Measurements from ENCODE around the gene CRELD2. TPM values are rescaled to one million over a fixed set of nuclear protein-coding genes. Genes with fewer than 3 reads are reported as not detected.

Gene CRELD2
- total RNA-seq, 2 experiments from 2014 or later = 32.6 to 34.8 TPM

DNA sequence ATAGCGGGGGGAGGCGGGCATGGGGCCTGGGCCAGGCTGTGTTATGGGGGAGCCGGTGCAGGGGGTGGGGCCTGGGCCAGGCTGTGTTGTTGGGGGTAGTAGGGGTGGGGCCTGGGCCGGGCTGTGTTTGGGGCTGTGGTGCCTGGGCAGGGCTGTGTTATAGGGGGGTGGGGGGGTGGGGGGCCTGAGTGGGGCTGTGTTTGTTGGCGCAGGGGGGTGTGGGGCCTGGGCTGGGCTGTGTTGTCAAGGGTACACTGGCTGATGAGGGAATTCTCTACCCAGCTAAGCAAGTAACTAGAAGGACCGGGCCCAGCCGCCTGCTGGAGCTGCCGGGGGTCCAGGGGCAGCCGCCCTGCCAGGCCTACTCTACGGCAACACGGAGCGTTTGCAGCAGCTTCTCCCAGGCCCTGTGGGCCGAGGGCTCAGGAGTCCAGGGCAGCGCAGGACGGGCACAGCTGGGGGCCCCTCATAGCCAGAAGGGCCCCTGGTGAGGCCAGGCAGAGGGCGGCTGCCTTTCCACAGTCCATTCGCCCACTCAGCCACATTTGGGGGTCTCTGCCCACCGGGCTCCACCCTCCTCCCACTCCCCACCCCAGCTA, 32.1 kb downstream of the CRELD2 start:
- peaks cover 6% of the 10 kb centered on the region for H3K4me1 Mint-ChIP-seq
- no peaks in the 10 kb centered on the region for H3K27me3 Mint-ChIP-seq
- no peak overlapping the region for H3K27ac Mint-ChIP-seq
- H3K4me3 Mint-ChIP-seq = no peak overlapping the region
- no peaks in the 10 kb centered on the region for H3K36me3 Mint-ChIP-seq
- no peak for DNase-seq
- H3K9me3 Mint-ChIP-seq = no peaks in the 10 kb centered on the region

DNA sequence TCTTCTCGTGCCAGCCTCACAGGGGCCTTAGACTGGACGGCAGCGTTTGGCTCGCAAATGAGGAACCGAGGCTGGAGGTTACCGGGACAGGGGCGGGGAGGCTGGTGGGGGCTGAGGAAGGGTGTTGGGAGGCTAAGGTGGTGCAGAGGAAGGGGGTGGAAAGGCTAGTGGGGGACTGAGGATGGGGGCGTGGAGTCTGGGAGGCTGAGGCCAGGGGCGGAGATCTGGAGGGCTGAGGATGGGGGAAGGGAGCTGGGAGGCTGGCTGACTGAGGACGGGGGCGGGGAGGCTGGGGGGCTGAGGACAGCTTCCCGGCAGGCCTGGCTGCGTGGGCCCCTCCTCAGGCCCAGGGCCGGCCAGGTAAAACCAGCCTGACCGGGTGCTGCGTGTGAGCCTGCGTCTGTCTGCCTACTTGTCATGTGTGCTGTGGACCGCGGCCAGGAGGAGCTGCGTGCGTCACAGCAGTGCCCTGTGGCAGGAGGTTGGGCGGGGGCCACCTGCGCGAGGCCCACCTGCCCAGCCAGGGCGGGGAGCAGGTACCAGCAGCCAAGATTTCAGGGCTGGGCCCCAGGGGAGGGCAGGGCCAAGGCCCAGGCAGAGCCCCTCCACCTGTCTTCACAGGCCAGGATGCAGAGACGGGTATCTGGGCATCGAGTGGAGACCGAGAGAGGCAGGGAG, 32.7 kb downstream of the CRELD2 start:
- H3K4me1 Mint-ChIP-seq = peaks cover 1% of the 10 kb centered on the region
- H3K27ac Mint-ChIP-seq = no peak overlapping the region
- H3K4me3 Mint-ChIP-seq = no peak overlapping the region
- no peaks in the 10 kb centered on the region for H3K27me3 Mint-ChIP-seq
- no peaks in the 10 kb centered on the region for H3K36me3 Mint-ChIP-seq
- H3K9me3 Mint-ChIP-seq = no peaks in the 10 kb centered on the region
- DNase-seq = no peak

DNA sequence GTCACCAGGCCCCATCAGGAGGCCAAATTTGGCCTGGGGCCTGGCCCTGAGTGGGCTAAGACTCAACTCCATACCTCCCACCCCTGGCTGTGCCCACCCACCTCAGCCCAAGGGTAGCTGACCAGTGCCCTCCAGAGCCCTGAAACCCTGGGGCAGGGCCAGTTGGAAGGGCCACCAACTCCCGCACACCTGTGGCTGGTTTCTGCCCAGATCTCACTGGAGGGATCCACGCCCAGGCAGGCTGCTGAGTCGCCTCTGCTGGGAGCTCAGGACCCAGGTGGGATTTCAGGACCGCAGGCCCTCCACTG, 33.2 kb downstream of the CRELD2 start:
- Mint-ChIP-seq H3K9me3 (no peaks in the 10 kb centered on the region), H3K4me1 (peaks cover 1% of the 10 kb centered on the region), H3K27ac (no peak overlapping the region), H3K4me3 (no peak overlapping the region), H3K27me3 (no peaks in the 10 kb centered on the region), H3K36me3 (no peaks in the 10 kb centered on the region)
- no peak for DNase-seq

DNA sequence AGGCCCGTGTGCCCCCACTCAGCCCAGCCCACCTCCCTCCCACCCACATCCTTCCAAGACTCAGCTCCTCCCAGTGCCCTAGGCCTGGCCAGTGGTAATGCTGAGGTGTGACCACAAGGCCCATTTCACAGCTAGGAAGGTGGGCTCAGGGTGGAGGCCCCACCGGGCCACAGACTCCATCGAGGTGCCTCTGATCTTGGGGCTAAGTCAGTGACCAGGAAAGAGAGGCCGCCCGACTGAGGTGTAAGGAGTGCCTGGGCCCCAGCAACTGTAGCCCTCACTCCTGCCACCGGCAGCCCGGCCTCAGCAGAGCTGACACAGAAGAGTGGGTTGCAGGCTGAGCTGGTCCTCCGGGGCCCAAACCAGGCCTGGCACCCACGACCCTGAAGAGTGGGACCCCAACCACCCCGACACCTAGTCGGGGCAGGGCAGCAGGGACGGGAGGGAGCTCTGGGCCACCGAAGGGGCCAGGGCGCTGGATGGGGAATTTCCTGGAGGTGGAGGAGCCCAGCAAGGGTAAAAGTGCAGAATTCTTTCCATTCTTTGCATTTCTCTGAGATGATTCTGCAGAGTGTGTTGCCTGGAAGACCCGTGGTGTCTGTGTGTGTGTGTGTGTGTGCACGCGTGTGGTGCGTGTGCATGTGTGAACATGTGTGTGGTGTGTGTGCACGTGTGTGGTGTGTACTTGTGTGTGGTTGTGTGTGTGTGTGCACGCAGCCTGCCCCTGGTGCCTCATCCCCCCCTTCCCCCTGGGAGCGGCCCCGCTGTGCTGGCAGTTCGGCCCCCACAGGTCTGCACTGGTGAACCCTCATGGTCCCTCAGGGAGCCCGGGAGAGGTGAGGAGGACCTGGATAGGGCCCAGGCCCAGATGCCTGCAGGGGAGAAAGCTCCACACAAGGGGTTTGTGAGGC, 33.8 kb downstream of the CRELD2 start:
- no peaks in the 10 kb centered on the region for H3K27me3 Mint-ChIP-seq
- no peak overlapping the region for H3K27ac Mint-ChIP-seq
- peaks cover 1% of the 10 kb centered on the region for H3K4me1 Mint-ChIP-seq
- no peaks in the 10 kb centered on the region for H3K9me3 Mint-ChIP-seq
- no peak for DNase-seq
- H3K36me3 Mint-ChIP-seq = no peaks in the 10 kb centered on the region
- H3K4me3 Mint-ChIP-seq = no peak overlapping the region

DNA sequence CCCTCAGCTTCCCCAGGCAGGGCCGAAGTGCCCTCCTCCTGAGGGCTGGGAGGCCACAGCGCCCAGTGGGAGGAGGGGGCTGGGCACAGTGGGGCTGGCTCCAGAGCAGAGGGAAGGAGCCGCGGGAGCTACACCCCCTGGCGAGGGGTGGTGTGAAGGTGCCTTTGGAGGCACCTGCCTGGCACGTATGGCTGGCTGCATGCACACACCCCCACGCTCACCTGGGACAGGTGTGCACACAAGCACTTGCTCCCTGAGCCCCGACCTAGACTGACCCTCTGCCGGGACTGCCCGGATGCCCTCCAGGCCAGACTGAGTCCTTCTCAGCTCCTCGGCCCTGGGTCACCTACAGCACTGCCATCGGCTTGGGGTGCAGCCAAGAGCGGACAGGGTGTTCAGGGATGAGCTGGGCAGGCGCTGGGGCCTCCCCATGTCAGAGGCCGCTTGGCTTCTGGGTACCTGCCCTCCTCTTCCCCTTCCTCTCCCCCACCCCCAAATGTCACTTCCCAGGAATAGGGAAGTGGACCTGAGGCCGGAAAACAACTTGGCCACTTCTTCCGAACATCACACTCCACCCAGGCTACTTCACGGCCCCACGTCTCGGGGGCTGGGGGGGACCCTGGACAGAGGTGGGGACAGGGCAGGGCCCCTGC, 34.7 kb downstream of the CRELD2 start:
- H3K4me1 Mint-ChIP-seq = peaks cover 1% of the 10 kb centered on the region
- H3K27ac Mint-ChIP-seq = no peak overlapping the region
- no peak overlapping the region for H3K4me3 Mint-ChIP-seq
- no peak for DNase-seq
- no peaks in the 10 kb centered on the region for H3K36me3 Mint-ChIP-seq
- no peaks in the 10 kb centered on the region for H3K9me3 Mint-ChIP-seq
- H3K27me3 Mint-ChIP-seq = no peaks in the 10 kb centered on the region

DNA sequence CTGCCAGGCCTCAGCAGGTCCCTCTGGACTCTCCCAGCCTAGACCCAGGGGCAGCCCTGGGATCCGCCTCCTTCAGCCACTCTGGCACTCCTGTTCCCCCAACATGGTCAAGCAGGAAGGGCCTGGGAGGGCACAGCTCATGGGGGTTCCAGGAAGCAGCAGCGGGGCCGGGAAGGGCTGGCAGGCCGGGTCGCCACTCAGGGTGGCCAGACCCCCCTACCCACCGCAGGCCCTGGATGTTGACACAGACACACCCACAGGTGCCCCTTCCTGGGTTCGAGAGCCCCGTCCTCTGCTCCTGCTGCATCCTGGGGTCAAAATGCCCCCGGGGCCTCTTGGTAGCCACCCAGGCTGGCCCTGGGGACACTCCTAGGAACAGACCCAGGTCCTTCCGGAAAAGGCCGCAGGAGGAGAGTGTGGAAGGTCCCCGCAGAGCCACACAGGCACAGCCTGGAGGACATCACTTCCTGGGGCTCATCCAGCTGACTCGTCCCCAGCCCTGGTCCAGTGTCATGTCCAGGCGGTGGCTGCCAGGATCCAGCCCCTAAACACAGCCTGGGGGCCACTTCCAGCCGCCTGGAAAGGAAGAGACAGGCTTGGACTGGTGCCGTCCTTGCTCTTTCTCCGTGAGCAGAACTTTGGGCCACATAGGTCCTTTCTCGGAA, 35.4 kb downstream of the CRELD2 start:
- Mint-ChIP-seq H3K27me3 (no peaks in the 10 kb centered on the region), H3K4me3 (no peak overlapping the region), H3K36me3 (no peaks in the 10 kb centered on the region), H3K4me1 (peaks cover 1% of the 10 kb centered on the region), H3K27ac (no peak overlapping the region), H3K9me3 (no peaks in the 10 kb centered on the region)
- no peak for DNase-seq

DNA sequence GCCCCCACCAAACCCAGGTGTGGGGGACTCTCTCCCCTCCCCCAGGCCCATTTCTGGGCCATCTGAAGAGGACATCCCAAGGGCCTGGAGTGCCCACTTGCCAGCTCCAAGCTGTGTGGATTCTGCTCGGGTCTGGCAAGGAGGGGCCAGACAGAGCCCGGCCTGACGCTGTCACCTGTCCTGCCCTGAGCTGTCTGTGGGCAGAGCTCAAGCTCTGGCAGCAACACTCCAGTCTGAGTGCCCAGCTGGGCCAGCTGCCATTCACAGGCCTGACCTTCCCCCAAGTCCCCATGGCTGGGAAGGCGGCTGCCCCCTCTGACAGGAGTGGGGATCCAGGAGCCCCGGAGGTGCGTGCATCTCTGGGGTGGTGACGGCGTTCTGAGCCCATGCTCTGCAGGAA, 35.9 kb downstream of the CRELD2 start:
- H3K36me3 Mint-ChIP-seq = no peaks in the 10 kb centered on the region
- H3K4me1 Mint-ChIP-seq = peaks cover 6% of the 10 kb centered on the region
- H3K27ac Mint-ChIP-seq = no peak overlapping the region
- no peaks in the 10 kb centered on the region for H3K9me3 Mint-ChIP-seq
- no peaks in the 10 kb centered on the region for H3K27me3 Mint-ChIP-seq
- H3K4me3 Mint-ChIP-seq = no peak overlapping the region
- no peak for DNase-seq

DNA sequence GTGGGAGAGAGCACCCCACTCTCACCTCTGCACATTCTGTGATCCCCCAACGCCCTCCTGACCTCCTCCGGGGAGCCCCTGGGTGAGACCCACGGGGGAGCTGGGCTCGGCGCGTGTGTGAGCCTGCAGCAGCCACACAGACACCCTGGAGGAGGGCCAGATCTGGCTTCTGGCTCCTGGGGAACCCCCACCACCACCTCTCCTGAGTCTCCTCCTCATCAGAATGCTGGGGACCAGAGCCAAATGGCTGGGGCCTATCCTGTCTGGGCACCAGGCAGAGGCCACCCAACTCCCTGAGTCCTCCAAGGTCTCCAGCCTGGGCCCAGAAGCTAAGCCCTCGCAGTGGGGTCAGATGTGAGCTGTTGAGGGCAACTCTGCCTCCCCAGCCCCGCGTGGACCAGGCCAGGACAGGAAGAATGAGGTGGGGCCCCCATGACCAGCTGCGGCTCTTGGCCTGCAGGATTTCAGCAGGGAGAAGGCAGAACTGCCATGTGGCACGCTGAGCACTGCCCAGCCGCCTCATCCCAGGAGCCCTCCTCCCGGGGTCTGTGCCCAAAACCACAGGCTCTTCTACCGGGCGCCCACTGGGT, 36.7 kb downstream of the CRELD2 start:
- H3K27ac Mint-ChIP-seq = no peak overlapping the region

DNA sequence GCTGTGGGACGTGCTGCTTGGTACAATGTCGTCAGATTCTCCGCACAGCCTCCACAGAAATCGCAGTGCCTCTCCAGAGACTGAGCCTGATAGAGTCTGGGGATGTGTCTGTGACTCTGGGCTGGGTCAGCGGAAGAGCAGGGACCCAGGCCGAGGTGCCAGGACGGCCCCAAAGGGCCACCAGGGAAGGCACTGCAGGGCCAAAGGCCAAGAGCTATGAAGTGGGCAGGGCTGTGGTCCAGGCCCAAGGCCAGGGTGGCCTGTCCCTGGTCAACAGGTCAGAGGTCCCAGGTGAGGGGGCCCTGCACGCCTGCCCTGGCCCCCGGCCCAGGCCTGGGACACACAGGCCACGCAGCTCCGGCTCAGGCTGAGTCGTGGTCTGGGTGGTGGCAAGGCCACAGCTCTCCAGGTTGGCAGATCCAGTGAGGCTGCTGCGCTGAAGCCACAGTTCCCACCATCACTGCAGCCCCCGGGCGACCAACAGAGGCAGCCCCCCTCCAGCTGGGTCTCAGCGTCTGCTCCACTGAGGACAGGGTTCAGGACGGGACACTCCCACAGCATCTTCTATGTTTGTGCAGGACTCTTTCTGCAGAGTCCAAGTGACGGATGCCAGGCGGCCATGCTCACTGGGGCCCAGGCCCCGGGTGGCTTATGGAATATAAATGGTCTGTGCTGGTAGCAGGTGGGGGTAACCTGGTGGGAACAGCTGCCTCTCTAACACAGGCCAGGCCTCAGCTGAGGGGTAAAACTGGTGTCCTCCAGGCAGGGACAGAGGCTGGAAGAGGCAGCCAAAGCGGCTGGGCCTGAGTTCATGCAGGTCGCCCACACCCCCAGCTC, 37.4 kb downstream of the CRELD2 start:
- H3K4me3 Mint-ChIP-seq = no peak overlapping the region
- no peaks in the 10 kb centered on the region for H3K9me3 Mint-ChIP-seq
- H3K27ac Mint-ChIP-seq = no peak overlapping the region

More for the DNA sequence above, 36.7 kb downstream of the CRELD2 start:
- no peak for DNase-seq
- Mint-ChIP-seq H3K27me3 (no peaks in the 10 kb centered on the region), H3K36me3 (no peaks in the 10 kb centered on the region), H3K4me3 (no peak overlapping the region), H3K4me1 (peaks cover 7% of the 10 kb centered on the region), H3K9me3 (no peaks in the 10 kb centered on the region)

DNA sequence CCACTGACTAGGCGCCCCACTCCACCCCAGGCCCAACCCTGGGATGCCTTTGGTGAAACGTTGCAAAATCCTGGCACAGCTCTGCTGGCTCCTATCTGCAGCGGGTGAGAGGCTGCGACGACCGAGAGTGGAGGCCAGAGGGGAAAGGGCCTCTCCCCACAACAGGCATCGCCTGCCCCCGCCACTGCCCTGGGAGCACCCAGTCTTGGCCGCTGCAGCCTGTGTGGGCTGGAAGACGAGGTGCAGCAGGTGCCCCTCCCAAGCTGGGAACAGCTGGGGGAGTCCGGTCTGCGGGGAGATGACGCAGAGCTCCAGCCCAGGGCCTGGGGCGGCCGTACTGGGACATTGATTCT, 38.0 kb downstream of the CRELD2 start:
- no peaks in the 10 kb centered on the region for H3K9me3 Mint-ChIP-seq
- H3K36me3 Mint-ChIP-seq = peaks cover under 1% of the 10 kb centered on the region
- no peak overlapping the region for H3K27ac Mint-ChIP-seq
- H3K4me3 Mint-ChIP-seq = no peak overlapping the region
- DNase-seq = no peak
- H3K27me3 Mint-ChIP-seq = no peaks in the 10 kb centered on the region
- H3K4me1 Mint-ChIP-seq = peaks cover 7% of the 10 kb centered on the region

More for the DNA sequence above, 37.4 kb downstream of the CRELD2 start:
- no peak for DNase-seq
- H3K27me3 Mint-ChIP-seq = no peaks in the 10 kb centered on the region
- H3K4me1 Mint-ChIP-seq = peaks cover 7% of the 10 kb centered on the region
- no peaks in the 10 kb centered on the region for H3K36me3 Mint-ChIP-seq

DNA sequence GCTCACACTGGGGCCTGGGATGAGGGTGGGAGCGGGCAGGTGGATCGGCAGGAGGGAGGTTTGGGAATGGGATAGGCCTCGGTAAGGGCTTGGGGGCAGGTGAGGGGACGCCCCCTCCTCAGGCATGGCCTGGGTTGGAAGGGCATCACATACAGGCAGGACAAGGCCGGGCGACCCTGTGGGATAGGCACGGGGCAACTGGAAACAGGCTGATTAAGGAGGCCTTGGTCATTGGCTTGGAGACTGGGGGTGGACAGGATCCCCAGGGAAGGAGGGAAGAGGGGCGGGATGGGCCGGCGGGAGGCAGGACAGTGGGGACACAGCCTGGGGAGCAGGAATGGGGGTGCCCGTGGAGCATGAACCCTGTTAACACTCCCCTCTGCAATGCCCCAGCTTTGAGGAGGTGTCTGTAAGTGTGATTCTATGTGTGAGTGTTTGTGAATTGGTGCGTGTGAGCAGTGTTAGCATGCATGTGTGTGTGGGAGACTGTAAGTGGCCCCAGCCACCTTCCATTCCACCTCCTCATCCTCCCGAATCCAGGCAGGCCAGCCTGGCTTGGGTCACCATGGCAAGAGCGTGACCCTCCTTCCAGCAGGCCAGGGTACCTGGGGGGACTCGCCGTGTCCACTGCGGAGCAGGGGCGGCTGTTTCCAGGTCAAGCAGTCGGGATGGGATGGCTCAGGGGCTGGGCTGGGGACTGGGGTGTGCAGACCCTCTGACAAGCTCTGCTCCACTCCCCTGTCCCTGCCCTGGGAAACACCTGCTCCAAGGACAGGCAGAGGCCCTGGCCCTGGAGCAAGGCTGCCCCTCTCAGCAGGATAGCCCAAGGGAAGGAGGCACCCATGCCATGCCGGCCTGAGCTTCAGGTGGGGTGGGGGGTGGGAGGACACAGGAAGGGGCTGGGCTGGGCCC, 38.7 kb downstream of the CRELD2 start:
- Mint-ChIP-seq H3K36me3 (peaks cover 6% of the 10 kb centered on the region), H3K4me3 (no peak overlapping the region)

DNA sequence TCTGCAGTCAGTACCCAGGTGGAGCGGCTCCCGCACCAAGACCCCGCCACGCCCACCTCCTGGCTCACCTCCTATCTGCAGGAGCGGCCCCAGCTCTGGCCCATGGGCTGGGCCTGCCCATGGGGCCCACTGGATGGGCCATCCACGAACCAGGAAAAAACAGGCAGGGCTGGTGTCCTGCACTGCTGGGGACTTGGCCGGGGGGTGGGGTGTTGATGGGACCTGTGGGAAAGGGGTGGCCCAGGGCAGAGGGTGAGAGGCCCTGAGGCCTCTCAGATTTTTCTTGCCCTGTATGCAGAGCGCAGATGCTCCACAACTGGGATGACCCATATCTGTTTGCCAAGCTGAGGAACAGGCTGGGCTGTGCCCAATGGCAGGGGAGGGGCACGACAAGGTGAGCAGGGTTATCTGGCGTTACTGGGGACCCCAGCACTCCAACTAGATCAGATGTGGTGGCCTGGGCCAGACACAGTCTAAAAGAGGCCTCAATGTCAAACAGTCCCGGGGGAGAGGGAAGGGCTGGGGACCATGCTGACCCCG, 39.5 kb downstream of the CRELD2 start:
- H3K27ac Mint-ChIP-seq = no peak overlapping the region

More for the DNA sequence above, 38.7 kb downstream of the CRELD2 start:
- DNase-seq = no peak
- peaks cover 7% of the 10 kb centered on the region for H3K4me1 Mint-ChIP-seq
- H3K27me3 Mint-ChIP-seq = no peaks in the 10 kb centered on the region
- no peak overlapping the region for H3K27ac Mint-ChIP-seq
- H3K9me3 Mint-ChIP-seq = no peaks in the 10 kb centered on the region

More for the DNA sequence above, 39.5 kb downstream of the CRELD2 start:
- H3K4me3 Mint-ChIP-seq = peak overlapping the region; percentile 22
- H3K36me3 Mint-ChIP-seq = peaks cover 11% of the 10 kb centered on the region
- H3K27me3 Mint-ChIP-seq = no peaks in the 10 kb centered on the region
- H3K4me1 Mint-ChIP-seq = peaks cover 7% of the 10 kb centered on the region
- DNase-seq = no peak
- no peaks in the 10 kb centered on the region for H3K9me3 Mint-ChIP-seq
